Nephron progenitor cell (in vitro differentiated cells): ENCODE measurements around the gene NCOA1.

Experiments used
- DNase-seq: peaks from one replicate; pipeline ENCODE4 v3.0.0; 2021
- H3K27ac Mint-ChIP-seq: 2 replicates; pipeline ENCODE4 v1.8.0; 2021; ENCODE audit warnings: mild to moderate bottlenecking, moderate library complexity, mixed read lengths
- H3K27me3 Mint-ChIP-seq: 2 replicates; pipeline ENCODE4 v1.8.0; 2021; ENCODE audit warnings: mild to moderate bottlenecking, low read depth, mixed read lengths; ENCODE audit not compliant: poor library complexity
- H3K36me3 Mint-ChIP-seq: 2 replicates; pipeline ENCODE4 v1.8.0; 2021; ENCODE audit warnings: low read depth, mixed read lengths
- H3K4me1 Mint-ChIP-seq: 2 replicates; pipeline ENCODE4 v1.8.0; 2021; ENCODE audit warnings: mixed read lengths
- H3K4me3 Mint-ChIP-seq: 2 replicates; pipeline ENCODE4 v1.8.0; 2021; ENCODE audit warnings: mild to moderate bottlenecking, moderate library complexity, mixed read lengths
- H3K9me3 Mint-ChIP-seq: 2 replicates; pipeline ENCODE4 v1.8.0; 2021; ENCODE audit warnings: mild to moderate bottlenecking, moderate library complexity, mixed read lengths
- CTCF ChIP-seq: fragments of 200-600 bp; sonication (generic); IDR thresholded peaks from 2 replicates; pipeline ENCODE4 v1.5.0; 2021; ENCODE audit warnings: antibody characterized with exemption

The NCOA1 gene

GRCh38 chr2:24730481-24730880, 239.4 kb downstream of the NCOA1 start:
- Mint-ChIP-seq H3K4me1 (no peaks in the 10 kb centered on the region), H3K27me3 (peaks cover 4% of the 10 kb centered on the region), H3K4me3 (no peak overlapping the region), H3K9me3 (no peaks in the 10 kb centered on the region), H3K27ac (no peak overlapping the region), H3K36me3 (peaks cover 47% of the 10 kb centered on the region)
- no peak for DNase-seq
- no peak for TF ChIP-seq CTCF

DNA sequence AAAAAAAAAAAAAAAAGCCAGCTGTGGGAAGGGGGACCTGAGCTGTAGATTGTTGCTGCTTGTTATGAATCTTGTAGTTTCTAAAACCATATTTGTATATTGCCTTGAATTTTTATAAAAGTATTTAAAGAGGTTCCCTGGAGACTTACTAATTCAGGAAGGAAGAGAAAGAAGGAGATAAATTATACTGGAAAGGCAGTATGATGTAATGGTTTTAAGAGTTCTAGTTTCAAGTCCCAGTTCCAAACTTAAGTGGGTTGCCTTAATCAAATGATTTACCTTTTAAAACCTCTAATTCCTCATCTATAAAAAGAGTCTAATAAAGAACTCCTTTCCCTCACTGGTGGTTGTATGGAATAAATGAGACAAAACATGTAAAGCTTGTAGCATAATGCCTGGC, 240.0 kb downstream of the NCOA1 start:
- H3K27me3 Mint-ChIP-seq, result peaks cover 4% of the 10 kb centered on the region
- H3K36me3 Mint-ChIP-seq, result peaks cover 47% of the 10 kb centered on the region
- no peak for TF ChIP-seq CTCF
- no peak for DNase-seq
- H3K4me3 Mint-ChIP-seq, result no peak overlapping the region
- no peak overlapping the region for H3K27ac Mint-ChIP-seq
- no peaks in the 10 kb centered on the region for H3K9me3 Mint-ChIP-seq
- no peaks in the 10 kb centered on the region for H3K4me1 Mint-ChIP-seq

DNA sequence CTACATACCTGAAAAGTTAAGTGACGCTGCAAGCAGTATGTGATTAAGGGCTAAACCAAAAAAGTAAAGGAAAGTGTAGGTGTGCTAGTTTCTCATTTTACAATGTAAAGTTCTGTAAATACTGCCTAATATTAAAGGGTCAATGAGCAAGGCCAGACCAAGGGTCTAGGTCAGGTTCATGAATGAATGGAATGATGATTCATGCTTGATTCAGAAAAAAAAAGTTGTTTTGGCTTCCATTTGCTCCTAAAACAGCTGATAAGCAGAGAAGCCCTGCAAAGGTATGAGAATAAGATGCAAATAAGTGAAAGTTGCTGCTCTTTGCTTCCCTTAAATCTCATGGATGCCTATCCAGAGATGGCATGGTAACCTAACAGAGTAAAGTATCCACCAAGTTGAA, 240.9 kb downstream of the NCOA1 start:
- no peaks in the 10 kb centered on the region for H3K9me3 Mint-ChIP-seq
- H3K4me3 Mint-ChIP-seq, result no peak overlapping the region
- no peak overlapping the region for H3K27ac Mint-ChIP-seq
- H3K27me3 Mint-ChIP-seq, result peaks cover 4% of the 10 kb centered on the region
- no peak for TF ChIP-seq CTCF
- no peak for DNase-seq
- peaks cover 47% of the 10 kb centered on the region for H3K36me3 Mint-ChIP-seq
- peaks cover 8% of the 10 kb centered on the region for H3K4me1 Mint-ChIP-seq

- H3K4me3 Mint-ChIP-seq, result no peak overlapping the region
- no peak overlapping the region for H3K27ac Mint-ChIP-seq
- no peak for DNase-seq
- peaks cover 10% of the 10 kb centered on the region for H3K4me1 Mint-ChIP-seq
- no peak for TF ChIP-seq CTCF
- peaks cover 4% of the 10 kb centered on the region for H3K27me3 Mint-ChIP-seq
- H3K36me3 Mint-ChIP-seq, result peaks cover 36% of the 10 kb centered on the region
- H3K9me3 Mint-ChIP-seq, result no peaks in the 10 kb centered on the region
Observed at GRCh38 chr2:24734741-24735140, 243.7 kb downstream of the NCOA1 start.

DNA sequence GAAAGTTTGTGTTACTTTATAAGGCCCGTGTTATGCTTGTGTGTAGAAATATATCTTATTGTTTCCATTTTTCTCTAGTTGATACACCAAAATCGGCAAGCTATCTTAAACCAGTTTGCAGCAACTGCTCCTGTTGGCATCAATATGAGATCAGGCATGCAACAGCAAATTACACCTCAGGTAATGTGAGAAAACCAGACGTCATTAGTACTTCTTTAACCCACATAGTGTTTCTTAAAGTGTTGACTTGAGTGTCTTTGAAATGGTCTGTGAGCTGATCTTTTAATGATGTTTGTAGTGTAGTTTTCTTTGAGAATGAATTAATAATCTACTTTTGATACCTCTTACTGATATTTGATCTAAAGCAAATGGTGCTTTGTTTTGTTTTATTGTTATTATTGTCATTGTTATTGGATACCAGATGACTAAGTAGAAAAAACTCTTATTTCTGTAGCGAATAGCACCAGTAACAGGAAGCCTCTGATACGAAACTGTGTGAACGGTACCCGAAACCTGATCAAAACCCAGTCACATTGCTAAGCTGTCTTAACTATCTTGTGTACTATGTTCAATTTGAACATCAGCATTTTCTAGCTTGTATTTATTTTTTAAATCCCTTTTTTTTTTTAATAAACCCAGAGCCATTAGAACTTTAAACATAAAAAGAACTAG, 248.4 kb downstream of the NCOA1 start:
- Mint-ChIP-seq H3K4me1 (peaks cover 10% of the 10 kb centered on the region), H3K9me3 (no peaks in the 10 kb centered on the region), H3K36me3 (peaks cover 15% of the 10 kb centered on the region), H3K27me3 (no peaks in the 10 kb centered on the region), H3K4me3 (no peak overlapping the region), H3K27ac (no peak overlapping the region)
- TF ChIP-seq CTCF, result no peak
- DNase-seq, result no peak

DNA sequence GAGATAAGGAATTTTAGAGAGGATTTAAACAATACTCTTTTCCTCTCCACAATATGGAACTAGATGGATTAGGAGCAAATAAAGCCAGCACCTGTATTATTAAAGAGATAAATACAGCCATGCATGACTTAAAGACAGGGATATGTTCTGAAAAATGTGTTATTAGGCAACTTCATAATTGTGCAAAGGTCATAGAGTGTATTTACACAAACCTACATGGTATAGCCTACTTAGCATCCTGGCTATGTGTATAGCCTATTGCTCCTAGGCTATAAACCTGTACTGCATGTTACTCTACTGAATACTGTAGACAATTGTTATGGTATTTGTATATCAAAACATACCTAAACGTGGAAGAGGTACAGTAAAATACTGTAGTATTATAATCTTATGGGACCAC, 249.1 kb downstream of the NCOA1 start:
- Mint-ChIP-seq H3K27me3 (no peaks in the 10 kb centered on the region), H3K4me1 (peaks cover 10% of the 10 kb centered on the region), H3K9me3 (no peaks in the 10 kb centered on the region), H3K4me3 (no peak overlapping the region), H3K36me3 (peaks cover 15% of the 10 kb centered on the region), H3K27ac (no peak overlapping the region)
- TF ChIP-seq CTCF, result no peak
- no peak for DNase-seq
